NCI-H1105 (cell line): ENCODE data around the gene STAP1.
"Not testable (repeated sequence)": the region's sequence is repeated elsewhere in the genome, so short reads cannot be mapped to it uniquely, and the experiment has no call there.

Experiments used
- DNase-seq: peaks from one replicate; lab custom pipeline; 2025; lab: John Stamatoyannopoulos, UW

Gene STAP1

GRCh38 chr4:67616478-67616877, 58.0 kb downstream of the STAP1 start:
- no peak for DNase-seq

- no peak for DNase-seq
These were observed 66.4 kb downstream of the STAP1 start for GRCh38 chr4:67624939-67625338.

- DNase-seq: no peak
These were observed 74.0 kb downstream of the STAP1 start for GRCh38 chr4:67632492-67632891.

GRCh38 chr4:67634741-67635140, 76.2 kb downstream of the STAP1 start:
- no peak for DNase-seq

- DNase-seq: no peak
These were observed 76.8 kb downstream of the STAP1 start for GRCh38 chr4:67635331-67635730.

- not testable (repeated sequence) for DNase-seq
These were observed 78.5 kb downstream of the STAP1 start for GRCh38 chr4:67636978-67637377.

GRCh38 chr4:67638136-67638535, 79.6 kb downstream of the STAP1 start:
- no peak for DNase-seq

GRCh38 chr4:67651536-67651935, 93.0 kb downstream of the STAP1 start:
- DNase-seq: no peak
